IPS-15b (cell line): ENCODE measurements around the gene ARL8A.
"Not testable (repeated sequence)": the region's sequence is repeated elsewhere in the genome, so short reads cannot be mapped to it uniquely, and the experiment has no call there.

ENCODE experiments used
- H3K27me3 ChIP-seq: one replicate; pipeline ENCODE4 v1.6.1; 2013; ENCODE audit warnings: low read length; ENCODE audit not compliant: control insufficient read depth, insufficient read depth
- H3K36me3 ChIP-seq: one replicate; pipeline ENCODE4 v1.6.1; 2013; ENCODE audit warnings: low read length; ENCODE audit not compliant: control insufficient read depth, insufficient read depth
- H3K4me1 ChIP-seq: one replicate; pipeline ENCODE4 v1.6.1; 2013; ENCODE audit warnings: mild to moderate bottlenecking, low read length; ENCODE audit not compliant: control insufficient read depth, insufficient read depth
- H3K4me3 ChIP-seq: one replicate; pipeline ENCODE4 v1.5.1; 2013; ENCODE audit warnings: low read depth, low read length
- H3K9ac ChIP-seq: one replicate; pipeline ENCODE4 v1.6.1; 2013; ENCODE audit warnings: low read depth, mild to moderate bottlenecking, low read length
- H3K9me3 ChIP-seq: one replicate; pipeline ENCODE4 v1.6.1; 2013; ENCODE audit warnings: mild to moderate bottlenecking, low read length; ENCODE audit not compliant: control insufficient read depth, insufficient read depth

ARL8A gene

GRCh38 chr1:202152399-202152798 lies 7.9 kb upstream of the ARL8A start:
- H3K4me3 ChIP-seq: no peak overlapping the region
- H3K36me3 ChIP-seq: no peaks in the 10 kb centered on the region
- H3K4me1 ChIP-seq: peaks cover 6% of the 10 kb centered on the region
- H3K9me3 ChIP-seq: no peaks in the 10 kb centered on the region
- H3K27me3 ChIP-seq: no peaks in the 10 kb centered on the region
- no peak overlapping the region for H3K9ac ChIP-seq

GRCh38 chr1:202151045-202151444 lies 6.5 kb upstream of the ARL8A start:
- H3K9me3 ChIP-seq: no peaks in the 10 kb centered on the region
- H3K4me1 ChIP-seq: peaks cover 6% of the 10 kb centered on the region
- no peak overlapping the region for H3K4me3 ChIP-seq
- no peak overlapping the region for H3K9ac ChIP-seq
- no peaks in the 10 kb centered on the region for H3K27me3 ChIP-seq
- no peaks in the 10 kb centered on the region for H3K36me3 ChIP-seq

GRCh38 chr1:202150602-202151001 lies 6.1 kb upstream of the ARL8A start:
- Histone ChIP-seq H3K9me3 (no peaks in the 10 kb centered on the region), H3K4me3 (no peak overlapping the region), H3K4me1 (peaks cover 6% of the 10 kb centered on the region), H3K9ac (no peak overlapping the region), H3K36me3 (no peaks in the 10 kb centered on the region), H3K27me3 (peaks cover under 1% of the 10 kb centered on the region)

- Histone ChIP-seq H3K36me3 (no peaks in the 10 kb centered on the region), H3K4me1 (peaks cover 9% of the 10 kb centered on the region), H3K4me3 (no peak overlapping the region), H3K27me3 (peaks cover 4% of the 10 kb centered on the region), H3K9ac (no peak overlapping the region), H3K9me3 (no peaks in the 10 kb centered on the region)
These were observed 5.7 kb upstream of the ARL8A start for GRCh38 chr1:202150187-202150586.

GRCh38 chr1:202149566-202149965 lies 5.0 kb upstream of the ARL8A start:
- no peak overlapping the region for H3K9ac ChIP-seq
- H3K27me3 ChIP-seq: peaks cover 8% of the 10 kb centered on the region
- H3K4me1 ChIP-seq: peaks cover 11% of the 10 kb centered on the region
- no peaks in the 10 kb centered on the region for H3K9me3 ChIP-seq
- H3K4me3 ChIP-seq: no peak overlapping the region
- H3K36me3 ChIP-seq: no peaks in the 10 kb centered on the region

- peaks cover 8% of the 10 kb centered on the region for H3K27me3 ChIP-seq
- H3K9ac ChIP-seq: no peak overlapping the region
- H3K4me1 ChIP-seq: peaks cover 5% of the 10 kb centered on the region
- H3K4me3 ChIP-seq: no peak overlapping the region
- no peaks in the 10 kb centered on the region for H3K36me3 ChIP-seq
- H3K9me3 ChIP-seq: no peaks in the 10 kb centered on the region
These were observed 3.9 kb upstream of the ARL8A start for GRCh38 chr1:202148391-202148790.

GRCh38 chr1:202146993-202147392 lies 2.5 kb upstream of the ARL8A start:
- Histone ChIP-seq H3K27me3 (peaks cover 8% of the 10 kb centered on the region), H3K4me3 (no peak overlapping the region), H3K9ac (no peak overlapping the region), H3K36me3 (no peaks in the 10 kb centered on the region), H3K9me3 (no peaks in the 10 kb centered on the region), H3K4me1 (peaks cover 12% of the 10 kb centered on the region)

- H3K27me3 ChIP-seq: peaks cover 8% of the 10 kb centered on the region
- no peaks in the 10 kb centered on the region for H3K36me3 ChIP-seq
- no peak overlapping the region for H3K4me3 ChIP-seq
- no peaks in the 10 kb centered on the region for H3K9me3 ChIP-seq
- no peak overlapping the region for H3K9ac ChIP-seq
- H3K4me1 ChIP-seq: peaks cover 12% of the 10 kb centered on the region
These were observed 1.7 kb upstream of the ARL8A start for GRCh38 chr1:202146279-202146678.

GRCh38 chr1:202145744-202146140 lies 1.2 kb upstream of the ARL8A start:
- not testable (repeated sequence) for H3K36me3 ChIP-seq, H3K9me3 ChIP-seq, H3K27me3 ChIP-seq, H3K4me3 ChIP-seq, H3K9ac ChIP-seq
- peaks cover 12% of the 10 kb centered on the region for H3K4me1 ChIP-seq

GRCh38 chr1:202145068-202145743 lies 669 bp upstream of the ARL8A start:
- peaks cover 8% of the 10 kb centered on the region for H3K27me3 ChIP-seq
- no peaks in the 10 kb centered on the region for H3K9me3 ChIP-seq
- peak overlapping the region; percentile 92 for H3K9ac ChIP-seq
- H3K36me3 ChIP-seq: no peaks in the 10 kb centered on the region
- peak overlapping the region; percentile 69 for H3K4me3 ChIP-seq
- peaks cover 12% of the 10 kb centered on the region for H3K4me1 ChIP-seq

GRCh38 chr1:202143768-202144401 lies 652 bp downstream of the ARL8A start:
- Histone ChIP-seq H3K9me3 (no peaks in the 10 kb centered on the region), H3K4me3 (peak overlapping the region; percentile 69), H3K27me3 (peaks cover 8% of the 10 kb centered on the region), H3K9ac (peak overlapping the region; percentile 42), H3K4me1 (peaks cover 12% of the 10 kb centered on the region), H3K36me3 (no peaks in the 10 kb centered on the region)

GRCh38 chr1:202143011-202143767 lies 1.3 kb downstream of the ARL8A start:
- peaks cover 12% of the 10 kb centered on the region for H3K4me1 ChIP-seq
- no peaks in the 10 kb centered on the region for H3K9me3 ChIP-seq
- peaks cover 8% of the 10 kb centered on the region for H3K27me3 ChIP-seq
- H3K36me3 ChIP-seq: no peaks in the 10 kb centered on the region
- H3K9ac ChIP-seq: peak overlapping the region; percentile 42
- peak overlapping the region; percentile 69 for H3K4me3 ChIP-seq
